Lower leg skin (tissue), 4 donors: ENCODE results near the gene CDX1. TPM values are rescaled to one million over a fixed set of nuclear protein-coding genes. Genes with fewer than 3 reads are reported as not detected.

Source experiments
- DNase-seq, 2 donors: peaks; one replicate each; pipeline ENCODE4 v3.0.0-alpha.2; 2019; ENCODE audit warnings: low spot score in 2 of 2
- H3K4me3 ChIP-seq: fragments of 200-600 bp; sonication (generic); 2 replicates; pipeline ENCODE4 v1.5.1; 2017; ENCODE audit warnings: mild to moderate bottlenecking, low read depth; ENCODE audit not compliant: poor library complexity, severe bottlenecking
- CTCF ChIP-seq, 3 donors: fragments of 450-650 bp; IDR thresholded peaks; one replicate each; pipeline ENCODE4 v1.5.1; 2016; ENCODE audit warnings: antibody characterized with exemption in 3 of 3, mild to moderate bottlenecking in 3 of 3, moderate library complexity in 2 of 3
- POLR2A ChIP-seq, 2 donors: fragments of 450-650 bp; IDR thresholded peaks; one replicate each; pipeline ENCODE4 v1.6.1; 2016 to 2017; ENCODE audit warnings: antibody characterized with exemption in 2 of 2, mild to moderate bottlenecking in 1 of 2, moderate library complexity in 1 of 2
- WGBS, 2 donors: methylation state at CpG; one replicate each; pipeline ENCODE4 v1.1.5; 2018; 5-methylcytosine and 5-hydroxymethylcytosine counted together
- intact Hi-C: fragments of 100-400 bp; cut with DNase I; formaldehyde crosslinking; loops from one replicate; pipeline ENCODE4 v1.15.0; 2023; ENCODE audit warnings: low total_unique reads
- total RNA-seq, 4 donors: library from RNA; depleted of rRNA; stranded (reverse); fragments of >200 nt; gene quantifications; one replicate each; pipeline ENCODE4 v1.1.0, GENCODE V29; 2016

The CDX1 gene
- total RNA-seq, 4 donors from 2014 or later, result not detected

- WGBS, 2 donors, result 71 to 79% methylated on average over 7 of the region's 7 CpGs
- no peak for DNase-seq
- H3K4me3 ChIP-seq, result no peak overlapping the region
- TF ChIP-seq CTCF (IDR thresholded peaks at IDR 0.05) (no peak), POLR2A (IDR thresholded peaks at IDR 0.05) (no peak)
- intact Hi-C loops, result no loop called here
These were observed 32.4 kb upstream of the CDX1 start for GRCh38 chr5:150134198-150134588.

GRCh38 chr5:150135557-150136304 lies 30.8 kb upstream of the CDX1 start:
- WGBS, 2 donors, result 70 to 76% methylated on average over 18 to 20 of the region's 21 CpGs
- no peak for DNase-seq
- TF ChIP-seq CTCF (IDR thresholded peaks at IDR 0.05) (no peak), POLR2A (IDR thresholded peaks at IDR 0.05) (no peak)
- no peak overlapping the region for H3K4me3 ChIP-seq
- intact Hi-C loops, result no loop called here

GRCh38 chr5:150136305-150137167 lies 30.0 kb upstream of the CDX1 start:
- no peak overlapping the region for H3K4me3 ChIP-seq
- WGBS, 2 donors, result 73 to 78% methylated on average over 15 to 16 of the region's 16 CpGs
- no peak for TF ChIP-seq POLR2A (IDR thresholded peaks at IDR 0.05)
- no peak for TF ChIP-seq CTCF (IDR thresholded peaks at IDR 0.05)
- intact Hi-C loops, result no loop called here
- DNase-seq, result no peak

- intact Hi-C loops, result no loop called here
- TF ChIP-seq POLR2A (IDR thresholded peaks at IDR 0.05), result no peak
- TF ChIP-seq CTCF (IDR thresholded peaks at IDR 0.05), result no peak
- WGBS, 2 donors, result 56 to 69% methylated on average over 12 of the region's 12 CpGs
- H3K4me3 ChIP-seq, result no peak overlapping the region
- no peak for DNase-seq
These were observed 29.2 kb upstream of the CDX1 start for GRCh38 chr5:150137168-150137957.

- no peak for DNase-seq
- TF ChIP-seq CTCF (IDR thresholded peaks at IDR 0.05) (no peak), POLR2A (IDR thresholded peaks at IDR 0.05) (no peak)
- intact Hi-C loops, result no loop called here
- 76 to 77% methylated on average over 5 of the region's 5 CpGs for WGBS, 2 donors
- no peak overlapping the region for H3K4me3 ChIP-seq
These were observed 28.6 kb upstream of the CDX1 start for GRCh38 chr5:150137997-150138396.
